HG03571 (cell line): ENCODE data around the gene PACS2.
A peak's percentile ranks its signal among the peaks of the same experiment; 100 is the strongest.
"Not testable (repeated sequence)": the region's sequence is repeated elsewhere in the genome, so short reads cannot be mapped to it uniquely, and the experiment has no call there.

Experiments
- ATAC-seq: cut with Tn5 transposase; IDR thresholded peaks from one replicate; pipeline ENCODE4 v1.9.1; 2021; ENCODE audit not compliant: unreplicated experiment

The PACS2 gene

GRCh38 chr14:105287249-105288102 is 27.1 kb upstream of the PACS2 start:
- ATAC-seq, result no peak

GRCh38 chr14:105288936-105289335 is 25.6 kb upstream of the PACS2 start:
- ATAC-seq, result not testable (repeated sequence)

- ATAC-seq, result no peak
These were observed 23.8 kb upstream of the PACS2 start for GRCh38 chr14:105290621-105291346.

GRCh38 chr14:105292826-105293711 is 21.5 kb upstream of the PACS2 start:
- no peak for ATAC-seq

GRCh38 chr14:105294142-105294597 is 20.4 kb upstream of the PACS2 start:
- peak; percentile 56 for ATAC-seq

GRCh38 chr14:105297311-105297710 is 17.2 kb upstream of the PACS2 start:
- not testable (repeated sequence) for ATAC-seq

GRCh38 chr14:105299654-105300541 is 14.7 kb upstream of the PACS2 start:
- ATAC-seq, result peak; percentile 18

GRCh38 chr14:105300542-105301102 is 13.9 kb upstream of the PACS2 start, which contains the start of gene BRF1:
TSS of gene BRF1 (minus strand) at chr14:105301001. CDS start at chr14:105300629, 372 bp downstream.
- ATAC-seq, result peak; percentile 78

GRCh38 chr14:105301103-105301914 is 13.2 kb upstream of the PACS2 start:
- peak; percentile 55 for ATAC-seq

- not testable (repeated sequence) for ATAC-seq
These were observed 12.7 kb upstream of the PACS2 start for GRCh38 chr14:105301915-105302249.

GRCh38 chr14:105303949-105304348 is 10.6 kb upstream of the PACS2 start:
- ATAC-seq, result no peak

GRCh38 chr14:105304565-105304964 is 10.0 kb upstream of the PACS2 start:
- no peak for ATAC-seq

GRCh38 chr14:105305345-105305744 is 9.2 kb upstream of the PACS2 start:
- ATAC-seq, result no peak

- ATAC-seq, result no peak
These were observed 8.8 kb upstream of the PACS2 start for GRCh38 chr14:105305791-105306190.

- ATAC-seq, result no peak
These were observed 7.4 kb upstream of the PACS2 start for GRCh38 chr14:105307052-105307727.

- no peak for ATAC-seq
These were observed 5.2 kb upstream of the PACS2 start for GRCh38 chr14:105309371-105309770.

GRCh38 chr14:105311838-105312237 is 2.7 kb upstream of the PACS2 start:
- no peak for ATAC-seq

- ATAC-seq, result no peak
These were observed 1.6 kb upstream of the PACS2 start for GRCh38 chr14:105312973-105313372.
